HepG2 (cell line): ENCODE results near the gene UBR3. TPM values are rescaled to one million over a fixed set of nuclear protein-coding genes. Genes with fewer than 3 reads are reported as not detected.

Experiments used
- ATAC-seq: fragments of 200-7000 bp; cut with Tn5 transposase; 3 replicates; pipeline ENCODE4 v1.9.1; 2020; ENCODE audit warnings: mild to moderate bottlenecking, moderate library complexity
- BruUV-seq: library from RNA; stranded (reverse); fragments of 400-500 nt; replicated peaks from 2 replicates; lab custom pipeline; 2021; lab: Mats Ljungman, UMichigan
- CTCF ChIA-PET: fragments of 300-600 bp; formaldehyde crosslinking; extraction: SDS; loops from one replicate; lab custom pipeline; 2021; ENCODE audit warnings: low total read pairs, inconsistent platforms, low intra/inter-chr PET ratio; lab: Yijun Ruan, JAX
- POLR2A ChIA-PET: fragments of 350-600 bp; sonication (Branson Sonifier 250); formaldehyde crosslinking; loops from one replicate; lab custom pipeline; 2020; ENCODE audit warnings: antibody characterized with exemption, inconsistent platforms; lab: Yijun Ruan, JAX
- DNase-seq: peaks from one replicate; pipeline ENCODE4 v3.0.0-alpha.2; 2015; ENCODE audit warnings: low spot score
- FAIRE-seq: peaks from 3 replicates; lab custom pipeline; 2011; peaks lifted over from hg19 to GRCh38; lab: Jason Lieb, UNC
- H2AFZ ChIP-seq: one replicate; pipeline ENCODE4 v1.6.1; 2011; ENCODE audit warnings: low read length, inconsistent platforms
- H3K27ac ChIP-seq: fragments of 300-600 bp; 3 replicates; pipeline ENCODE4 v1.8.0; 2011; ENCODE audit warnings: mixed run types, mild to moderate bottlenecking, mixed read lengths, low read length, inconsistent platforms; ENCODE audit not compliant: insufficient read depth; ENCODE audit errors: extremely low read length
- H3K27me3 ChIP-seq, 2 experiments: fragments of 200-600 bp in 1 of 2; 2 replicates in 1 of 2; 3 replicates in 1 of 2; pipeline versions ENCODE4 v1.6.0 to v1.8.0; 2011; ENCODE audit warnings: low read length in 2 of 2, mild to moderate bottlenecking in 2 of 2, moderate library complexity in 2 of 2, inconsistent platforms in 1 of 2; ENCODE audit not compliant: insufficient read depth in 2 of 2, control insufficient read depth in 1 of 2
- H3K36me3 ChIP-seq, 2 experiments: fragments of 200-600 bp in 1 of 2; replicated peaks in 1 of 2; 2 replicates in 1 of 2; 3 replicates in 1 of 2; pipeline versions ENCODE4 v1.5.1 to v1.8.0; 2011; ENCODE audit warnings: low read length in 2 of 2, inconsistent platforms in 1 of 2; ENCODE audit not compliant: insufficient read depth in 2 of 2, control insufficient read depth in 1 of 2
- H3K4me1 ChIP-seq: 2 replicates; pipeline ENCODE4 v1.5.1; 2012; ENCODE audit warnings: low read length, inconsistent platforms; ENCODE audit not compliant: insufficient read depth
- H3K4me2 ChIP-seq: 2 replicates; pipeline ENCODE4 v1.6.0; 2011; ENCODE audit warnings: low read depth, low read length, inconsistent platforms
- H3K4me3 ChIP-seq, 3 experiments: fragments of 200-600 bp in 1 of 3; sonication (generic), shearing (Covaris generic) in 1 of 3; replicated peaks in 1 of 3; 2 replicates each; pipeline ENCODE4 v1.5.1; 2011 to 2016; ENCODE audit warnings: low read length in 3 of 3, inconsistent platforms in 2 of 3, low read depth in 2 of 3, mild to moderate bottlenecking in 2 of 3, control low read depth in 1 of 3, mixed read lengths in 1 of 3; ENCODE audit not compliant: insufficient read depth in 1 of 3
- H3K79me2 ChIP-seq: one replicate; pipeline ENCODE4 v1.6.1; 2011; ENCODE audit warnings: low read length, inconsistent platforms; ENCODE audit not compliant: insufficient read depth
- H3K9ac ChIP-seq: 2 replicates; pipeline ENCODE4 v1.6.0; 2011; ENCODE audit warnings: mild to moderate bottlenecking, low read depth, low read length, inconsistent platforms; ENCODE audit not compliant: insufficient read depth
- H3K9me3 ChIP-seq: 2 replicates; pipeline ENCODE4 v1.5.1; 2012; ENCODE audit warnings: mild to moderate bottlenecking, low read length
- H4K20me1 ChIP-seq: 2 replicates; pipeline ENCODE4 v1.6.0; 2011; ENCODE audit warnings: inconsistent platforms, mild to moderate bottlenecking, low read length, moderate library complexity; ENCODE audit not compliant: insufficient read depth
- CBX5 ChIP-seq: sonication (generic); formaldehyde crosslinking; IDR thresholded peaks from 2 replicates; pipeline ENCODE4 v1.4.0; 2020; ENCODE audit warnings: missing genetic modification reagents, borderline replicate concordance
- MEIS1 ChIP-seq: sonication (generic); formaldehyde crosslinking; IDR thresholded peaks from 2 replicates; pipeline ENCODE4 v1.9.0; 2021; ENCODE audit warnings: mild to moderate bottlenecking, missing genetic modification reagents, moderate library complexity, borderline replicate concordance
- SSRP1 ChIP-seq: IDR thresholded peaks from 2 replicates; pipeline ENCODE4 v1.6.1; 2016; ENCODE audit warnings: control low read depth
- ZFP91 ChIP-seq: sonication (generic); formaldehyde crosslinking; IDR thresholded peaks from 2 replicates; pipeline ENCODE4 v1.9.0; 2022; ENCODE audit warnings: missing genetic modification reagents, mild to moderate bottlenecking, borderline replicate concordance
- ZNF18 ChIP-seq: sonication (generic); formaldehyde crosslinking; IDR thresholded peaks from 2 replicates; pipeline ENCODE4 v1.8.0; 2022; ENCODE audit warnings: mild to moderate bottlenecking, missing genetic modification reagents; ENCODE audit not compliant: insufficient replicate concordance
- ZNF414 ChIP-seq: sonication (generic); formaldehyde crosslinking; IDR thresholded peaks from 2 replicates; pipeline ENCODE4 v1.5.0; 2020; ENCODE audit warnings: missing genetic modification reagents
- ZNF709 ChIP-seq: sonication (generic); formaldehyde crosslinking; IDR thresholded peaks from 2 replicates; pipeline ENCODE4 v1.5.0; 2020; ENCODE audit warnings: mild to moderate bottlenecking, missing genetic modification reagents
- WGBS: methylation state at CpG from one replicate; pipeline ENCODE4 v1.1.6; 2017; ENCODE audit warnings: low lambda C conversion rate; 5-methylcytosine and 5-hydroxymethylcytosine counted together
- in situ Hi-C: cut with HindIII; loops from 2 replicates; pipeline ENCODE4 v1.10.0; 2017; ENCODE audit warnings: low pct_unique_long_range_greater_than_20kb; ENCODE audit not compliant: extremely low pct_ligation_motif_present
- intact Hi-C: fragments of 100-400 bp; cut with micrococcal nuclease; formaldehyde crosslinking; loops from one replicate; pipeline ENCODE4 v1.10.0; 2022; ENCODE audit not compliant: unreplicated experiment
- polyA plus RNA-seq, 8 experiments: library from polyadenylated mRNA; depleted of rRNA in 3 of 8; stranded (reverse) in 7 of 8; unstranded in 1 of 8; fragments of >200 nt; fragmentation: Illumina TruSeq in 4 of 8; extraction: Trizol in 4 of 8; gene quantifications; 2 replicates each; pipeline versions ENCODE4 v1.2.1 to v1.2.3, GENCODE V29; 2011 to 2016; ENCODE audit warnings: low read depth in 4 of 8, missing spikeins in 1 of 8, mixed read lengths in 1 of 8; ENCODE audit not compliant: insufficient read depth in 1 of 8
- total RNA-seq, 5 experiments: library from RNA; depleted of rRNA; stranded (reverse); fragments of >200 nt; fragmentation: Illumina TruSeq; extraction: Trizol; gene quantifications; 2 replicates each; pipeline ENCODE4 v1.2.3, GENCODE V29; 2016; ENCODE audit warnings: low read depth in 1 of 5

Gene UBR3
- total and polyA plus RNA-seq, 2 of the 13 experiments (the other 11 are each of a cell fraction or from before 2014, with no cell fraction given), result 15.1 to 28.0 TPM

GRCh38 chr2:170044751-170045478 lies 217.7 kb downstream of the UBR3 start:
- H3K9me3 ChIP-seq, result no peaks in the 10 kb centered on the region
- in situ Hi-C loops (no loop called here), intact Hi-C loops (no loop called here)
- TSS peak; percentile 15 for BruUV-seq
- H4K20me1 ChIP-seq, result no peaks in the 10 kb centered on the region
- ATAC-seq (no peak), DNase-seq (no peak), FAIRE-seq (no peak)
- CTCF ChIA-PET, result no interaction called here
- 86% methylated on average over 3 of the region's 3 CpGs for WGBS
- no peaks in the 10 kb centered on the region for H3K27me3 ChIP-seq
- no peak overlapping the region for H2AFZ ChIP-seq
- no peak for TF ChIP-seq MEIS1
- no peak for TF ChIP-seq ZFP91 (CRISPR knock-in tag)
- no peak for TF ChIP-seq ZNF18 (CRISPR knock-in tag)
- TF ChIP-seq ZNF414, result no peak
- TF ChIP-seq ZNF709 (CRISPR knock-in tag), result no peak
- no peak for TF ChIP-seq CBX5 (CRISPR knock-in tag)
- no peak for TF ChIP-seq SSRP1 (CRISPR knock-in tag)
- no peak overlapping the region for H3K27ac ChIP-seq
- no peak overlapping the region for H3K4me3 ChIP-seq
- no peak overlapping the region for H3K4me2 ChIP-seq
- H3K79me2 ChIP-seq, result no peaks in the 10 kb centered on the region
- POLR2A ChIA-PET, result no interaction called here
- no peak overlapping the region for H3K9ac ChIP-seq
- H3K4me1 ChIP-seq, result no peaks in the 10 kb centered on the region
- H3K36me3 ChIP-seq, result peaks cover 1 to 12% of the 10 kb centered on the region in 2 experiments; a peak in 3 of 5 replicates
